A549 treated with ZK216348 at 1 μM for 4 hours (cell line): Measurements from ENCODE around the gene RBBP6. TPM values are rescaled to one million over a fixed set of nuclear protein-coding genes. Genes with fewer than 3 reads are reported as not detected.

Source experiments
- total RNA-seq: library from RNA; stranded (reverse); fragments of 200-300 nt; extraction: Qiagen RNA extraction; gene quantifications from 5 replicates; pipeline ENCODE4 v1.2.3, GENCODE V29; 2022; ENCODE audit warnings: low read depth

RBBP6 gene, protein sequence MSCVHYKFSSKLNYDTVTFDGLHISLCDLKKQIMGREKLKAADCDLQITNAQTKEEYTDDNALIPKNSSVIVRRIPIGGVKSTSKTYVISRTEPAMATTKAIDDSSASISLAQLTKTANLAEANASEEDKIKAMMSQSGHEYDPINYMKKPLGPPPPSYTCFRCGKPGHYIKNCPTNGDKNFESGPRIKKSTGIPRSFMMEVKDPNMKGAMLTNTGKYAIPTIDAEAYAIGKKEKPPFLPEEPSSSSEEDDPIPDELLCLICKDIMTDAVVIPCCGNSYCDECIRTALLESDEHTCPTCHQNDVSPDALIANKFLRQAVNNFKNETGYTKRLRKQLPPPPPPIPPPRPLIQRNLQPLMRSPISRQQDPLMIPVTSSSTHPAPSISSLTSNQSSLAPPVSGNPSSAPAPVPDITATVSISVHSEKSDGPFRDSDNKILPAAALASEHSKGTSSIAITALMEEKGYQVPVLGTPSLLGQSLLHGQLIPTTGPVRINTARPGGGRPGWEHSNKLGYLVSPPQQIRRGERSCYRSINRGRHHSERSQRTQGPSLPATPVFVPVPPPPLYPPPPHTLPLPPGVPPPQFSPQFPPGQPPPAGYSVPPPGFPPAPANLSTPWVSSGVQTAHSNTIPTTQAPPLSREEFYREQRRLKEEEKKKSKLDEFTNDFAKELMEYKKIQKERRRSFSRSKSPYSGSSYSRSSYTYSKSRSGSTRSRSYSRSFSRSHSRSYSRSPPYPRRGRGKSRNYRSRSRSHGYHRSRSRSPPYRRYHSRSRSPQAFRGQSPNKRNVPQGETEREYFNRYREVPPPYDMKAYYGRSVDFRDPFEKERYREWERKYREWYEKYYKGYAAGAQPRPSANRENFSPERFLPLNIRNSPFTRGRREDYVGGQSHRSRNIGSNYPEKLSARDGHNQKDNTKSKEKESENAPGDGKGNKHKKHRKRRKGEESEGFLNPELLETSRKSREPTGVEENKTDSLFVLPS (N-terminal part only)
- 19.4 to 25.5 TPM (median 25.1 TPM) in 5 replicates for total RNA-seq

DNA sequence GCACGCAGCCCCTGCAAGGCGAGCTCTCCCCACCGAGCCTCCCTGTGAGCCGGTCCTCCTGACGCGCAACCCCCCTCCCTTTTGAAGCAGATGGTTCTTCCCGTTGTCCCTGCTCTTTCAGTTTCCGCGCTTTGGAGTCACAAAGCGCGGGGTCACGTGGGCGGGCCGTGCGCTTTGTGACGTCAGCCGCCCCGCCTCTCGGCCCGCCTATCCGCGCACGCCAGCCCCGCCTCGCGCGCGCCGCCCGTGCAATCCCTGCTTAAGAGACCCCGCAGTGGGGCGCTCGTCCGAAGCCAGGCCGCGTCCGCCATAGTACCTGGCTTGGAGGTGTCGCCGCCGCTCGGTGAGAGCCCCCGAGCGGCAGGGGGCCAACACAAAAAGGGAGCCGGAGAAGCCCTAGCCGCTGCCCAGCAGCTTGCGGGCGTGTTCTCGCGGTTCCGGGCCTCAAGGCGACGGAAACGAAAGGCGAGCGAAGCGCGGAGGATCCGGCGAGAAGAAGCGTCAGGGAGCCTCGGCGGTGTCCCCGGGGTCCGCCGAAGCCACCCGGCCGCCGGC lies at the start of gene RBBP6:
Gene RBBP6, plus strand, starts transcription at position 272 of the 555 bp plus-strand sequence. CDS start 1,061 bp downstream, outside the sequence.

Other genes starting within 250 kb of the RBBP6 start
- 25.9 to 32.6 TPM (median 32.3 TPM) in 5 replicates for gene TNRC6A, start 190.1 kb downstream of the RBBP6 start, total RNA-seq